ENCODE measurements around the gene CDV3. TPM values are rescaled to one million over a fixed set of nuclear protein-coding genes. Genes with fewer than 3 reads are reported as not detected.
"Not testable (repeated sequence)": the region's sequence is repeated elsewhere in the genome, so short reads cannot be mapped to it uniquely, and the experiment has no call there.

Gene CDV3
- total and polyA plus RNA-seq, 10 of the 15 experiments (the other 5 are each of a cell fraction or from before 2014, with no cell fraction given), result 42.3 to 466 (median 136) TPM

- ChIA-PET RAD21 (ENCODE audit: unreplicated experiment) (interaction anchor here (1.4 kb wide), 1 partner anchor 23 kb away, joined by 3 read pairs; the partner anchor contains the start of gene CDV3), POLR2A (no interaction called here), SMC1A (ENCODE audit: uncharacterized antibody, unreplicated experiment) (interaction anchor here (0.7 to 1.9 kb wide), 7 partner anchors 12 to 102 kb away, joined by 3 to 4 read pairs (median 3); no protein-coding TSS in a partner anchor), CTCF (interaction anchor here (0.8 to 1.7 kb wide), 4 partner anchors 13 to 106 kb away, joined by 3 to 4 read pairs (median 3); no protein-coding TSS in a partner anchor)
- intact Hi-C loops (cut with micrococcal nuclease; ENCODE audit: unreplicated experiment) (no loop called here), in situ Hi-C loops (cut with MboI) (no loop called here)
- Histone ChIP-seq H3K4me1 (ENCODE audit: control insufficient read depth, insufficient read depth, low read length) (peaks cover 4% of the 10 kb centered on the region; the same call in 1 of the 2 replicates), H3K27me3 (replicated peaks in 1 of 2; ENCODE audit: control insufficient read depth in 2 of 2, insufficient read depth in 2 of 2, low read length in 1 of 2) (no peaks in the 10 kb centered on the region), H3K36me3 (ENCODE audit: control insufficient read depth in 2 of 2, insufficient read depth in 2 of 2, low read length in 1 of 2) (no peaks in the 10 kb centered on the region), H4K20me1 (ENCODE audit: control insufficient read depth, insufficient read depth) (no peaks in the 10 kb centered on the region), H3K27ac (ENCODE audit: control insufficient read depth, insufficient read depth) (no peak overlapping the region), H3K4me2 (ENCODE audit: control insufficient read depth, insufficient read depth) (no peak overlapping the region), H3K9ac (ENCODE audit: control insufficient read depth, insufficient read depth, low read length) (no peak overlapping the region), H2AFZ (ENCODE audit: control insufficient read depth, low read depth, low read length) (no peak overlapping the region), H3K4me3 (no peak overlapping the region), H3K9me3 (replicated peaks; ENCODE audit: control insufficient read depth, insufficient read depth, low read length) (no peaks in the 10 kb centered on the region), H3K79me2 (ENCODE audit: control insufficient read depth, insufficient read depth, low read length) (no peaks in the 10 kb centered on the region)
- no peak for TF ChIP-seq CTCF (IDR thresholded peaks at IDR 0.05 in 2 of 3, conservative IDR thresholded peaks at IDR 0.05 in 1 of 3; ENCODE audit: control insufficient read depth in 2 of 3, extremely low read depth in 1 of 3, insufficient read depth in 1 of 3, low read depth in 3 of 3, low read length in 3 of 3)
- TF ChIP-seq, protein P1, sequence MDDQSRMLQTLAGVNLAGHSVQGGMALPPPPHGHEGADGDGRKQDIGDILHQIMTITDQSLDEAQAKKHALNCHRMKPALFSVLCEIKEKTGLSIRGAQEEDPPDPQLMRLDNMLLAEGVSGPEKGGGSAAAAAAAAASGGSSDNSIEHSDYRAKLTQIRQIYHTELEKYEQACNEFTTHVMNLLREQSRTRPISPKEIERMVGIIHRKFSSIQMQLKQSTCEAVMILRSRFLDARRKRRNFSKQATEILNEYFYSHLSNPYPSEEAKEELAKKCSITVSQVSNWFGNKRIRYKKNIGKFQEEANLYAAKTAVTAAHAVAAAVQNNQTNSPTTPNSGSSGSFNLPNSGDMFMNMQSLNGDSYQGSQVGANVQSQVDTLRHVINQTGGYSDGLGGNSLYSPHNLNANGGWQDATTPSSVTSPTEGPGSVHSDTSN (IDR thresholded peaks at IDR 0.05; ENCODE audit: insufficient replicate concordance, low read depth, low read length), result no peak
- TF ChIP-seq MTA3 (IDR thresholded peaks at IDR 0.05; ENCODE audit: borderline replicate concordance, low read length), result no peak
- no peak for TF ChIP-seq GATAD2B (conservative IDR thresholded peaks at IDR 0.05; ENCODE audit: low read depth)
- ATAC-seq (no peak), FAIRE-seq (no peak), DNase-seq (ENCODE audit: low read depth, low spot score) (no peak)
- no TSS peak for BruUV-seq (replicated peaks)
- 85% methylated on average over 4 of the region's 4 CpGs for WGBS (ENCODE audit: insufficient coverage, insufficient replicate concordance, low lambda C conversion rate, missing lambda C conversion rate)
Observed at GRCh38 chr3:133549565-133549964, 23.9 kb upstream of the CDV3 start.

- intact Hi-C loops (cut with micrococcal nuclease; ENCODE audit: unreplicated experiment); H3K9ac ChIP-seq (ENCODE audit: control insufficient read depth, insufficient read depth, low read length); H3K79me2 ChIP-seq (ENCODE audit: control insufficient read depth, insufficient read depth, low read length); H3K27me3 ChIP-seq (replicated peaks in 1 of 2; ENCODE audit: control insufficient read depth in 2 of 2, insufficient read depth in 2 of 2, low read length in 1 of 2); H3K9me3 ChIP-seq (replicated peaks; ENCODE audit: control insufficient read depth, insufficient read depth, low read length); BruUV-seq (replicated peaks); H3K4me2 ChIP-seq (ENCODE audit: control insufficient read depth, insufficient read depth); SMC1A ChIA-PET (ENCODE audit: uncharacterized antibody, unreplicated experiment); ATAC-seq; CTCF ChIA-PET; RAD21 ChIA-PET (ENCODE audit: unreplicated experiment); DNase-seq (ENCODE audit: low read depth, low spot score); H3K4me1 ChIP-seq (ENCODE audit: control insufficient read depth, insufficient read depth, low read length); H2AFZ ChIP-seq (ENCODE audit: control insufficient read depth, low read depth, low read length); H3K27ac ChIP-seq (ENCODE audit: control insufficient read depth, insufficient read depth); in situ Hi-C loops (cut with MboI); H4K20me1 ChIP-seq (ENCODE audit: control insufficient read depth, insufficient read depth); H3K4me3 ChIP-seq; H3K36me3 ChIP-seq (ENCODE audit: control insufficient read depth in 2 of 2, insufficient read depth in 2 of 2, low read length in 1 of 2); FAIRE-seq: not testable (repeated sequence)
- WGBS (ENCODE audit: insufficient coverage, insufficient replicate concordance, low lambda C conversion rate, missing lambda C conversion rate), result 80% methylated on average over 13 of the region's 14 CpGs
- POLR2A ChIA-PET, result interaction anchor here (0.7 kb wide), 1 partner anchor 22 kb away, joined by 4 read pairs; the partner anchor contains the start of gene CDV3
Observed at GRCh38 chr3:133551589-133551988, 21.9 kb upstream of the CDV3 start.

All from GM12878 (cell line).